Endothelial cell (in vitro differentiated cells): ENCODE data around the gene EFNA4. TPM values are rescaled to one million over a fixed set of nuclear protein-coding genes. Genes with fewer than 3 reads are reported as not detected.
A peak's percentile ranks its signal among the peaks of the same experiment; 100 is the strongest.

ENCODE experiments used
- DNase-seq: peaks from one replicate; pipeline ENCODE4 v3.0.0; 2021; ENCODE audit warnings: low spot score
- H3K27ac Mint-ChIP-seq: one replicate; pipeline ENCODE4 v1.8.0; 2021; ENCODE audit warnings: mixed read lengths, inconsistent platforms; ENCODE audit not compliant: unreplicated experiment
- H3K27me3 Mint-ChIP-seq: one replicate; pipeline ENCODE4 v1.8.0; 2021; ENCODE audit warnings: mild to moderate bottlenecking, moderate library complexity, mixed read lengths, inconsistent platforms; ENCODE audit not compliant: unreplicated experiment
- H3K36me3 Mint-ChIP-seq: one replicate; pipeline ENCODE4 v1.8.0; 2021; ENCODE audit warnings: mild to moderate bottlenecking, low read depth, mixed read lengths, inconsistent platforms; ENCODE audit not compliant: unreplicated experiment
- H3K4me1 Mint-ChIP-seq: one replicate; pipeline ENCODE4 v1.8.0; 2021; ENCODE audit warnings: mild to moderate bottlenecking, mixed read lengths, inconsistent platforms; ENCODE audit not compliant: unreplicated experiment
- H3K4me3 Mint-ChIP-seq: one replicate; pipeline ENCODE4 v1.8.0; 2021; ENCODE audit warnings: mild to moderate bottlenecking, mixed read lengths, inconsistent platforms; ENCODE audit not compliant: unreplicated experiment
- H3K9me3 Mint-ChIP-seq: one replicate; pipeline ENCODE4 v1.8.0; 2021; ENCODE audit warnings: mixed read lengths, inconsistent platforms; ENCODE audit not compliant: unreplicated experiment
- CTCF ChIP-seq: fragments of 200-600 bp; sonication (generic); IDR thresholded peaks from one replicate; pipeline ENCODE4 v1.5.0; 2021; ENCODE audit warnings: antibody characterized with exemption; ENCODE audit not compliant: unreplicated experiment
- total RNA-seq: library from RNA; stranded (reverse); fragmentation: NEBNext Ultra II Directional; extraction: Animal tissue kit (Norgen Biotek cat#: 25700); gene quantifications from one replicate; pipeline ENCODE4 v1.2.1, GENCODE V29; 2021; ENCODE audit not compliant: unreplicated experiment

EFNA4 gene
- total RNA-seq, 1 donor from 2014 or later: 25.2 TPM

DNA sequence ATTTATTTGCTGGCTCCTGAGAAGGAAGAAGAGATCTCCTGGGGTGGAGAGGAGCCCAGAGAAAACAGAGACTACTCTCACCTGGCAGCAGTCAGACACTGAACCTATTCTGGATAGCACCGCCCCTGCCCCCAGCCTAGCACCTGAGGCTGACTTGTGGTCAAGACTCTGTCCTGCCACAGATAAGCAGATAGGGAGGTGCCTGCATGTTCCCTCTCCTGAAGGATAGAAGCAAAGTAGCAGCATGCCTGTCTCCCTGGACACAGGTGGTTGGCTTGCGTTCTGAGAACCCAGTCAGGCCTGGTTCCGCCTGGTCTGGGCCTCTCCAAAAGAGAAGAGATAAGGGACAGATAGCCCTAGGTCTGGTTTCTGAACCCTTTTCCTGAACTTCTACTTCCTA, 13.8 kb downstream of the EFNA4 start:
- peak overlapping the region; percentile 49 for H3K4me3 Mint-ChIP-seq
- H3K27me3 Mint-ChIP-seq: peaks cover 28% of the 10 kb centered on the region
- no peak overlapping the region for H3K27ac Mint-ChIP-seq
- TF ChIP-seq CTCF: no peak
- H3K36me3 Mint-ChIP-seq: peaks cover 12% of the 10 kb centered on the region
- no peak for DNase-seq
- H3K4me1 Mint-ChIP-seq: peaks cover 26% of the 10 kb centered on the region
- H3K9me3 Mint-ChIP-seq: no peaks in the 10 kb centered on the region

GRCh38 chr1:155077758-155078445, 14.4 kb downstream of the EFNA4 start:
- Mint-ChIP-seq H3K27ac (no peak overlapping the region), H3K9me3 (no peaks in the 10 kb centered on the region), H3K4me3 (peak overlapping the region; percentile 49), H3K36me3 (peaks cover 10% of the 10 kb centered on the region), H3K4me1 (peaks cover 25% of the 10 kb centered on the region), H3K27me3 (peaks cover 31% of the 10 kb centered on the region)
- TF ChIP-seq CTCF: no peak
- no peak for DNase-seq

DNA sequence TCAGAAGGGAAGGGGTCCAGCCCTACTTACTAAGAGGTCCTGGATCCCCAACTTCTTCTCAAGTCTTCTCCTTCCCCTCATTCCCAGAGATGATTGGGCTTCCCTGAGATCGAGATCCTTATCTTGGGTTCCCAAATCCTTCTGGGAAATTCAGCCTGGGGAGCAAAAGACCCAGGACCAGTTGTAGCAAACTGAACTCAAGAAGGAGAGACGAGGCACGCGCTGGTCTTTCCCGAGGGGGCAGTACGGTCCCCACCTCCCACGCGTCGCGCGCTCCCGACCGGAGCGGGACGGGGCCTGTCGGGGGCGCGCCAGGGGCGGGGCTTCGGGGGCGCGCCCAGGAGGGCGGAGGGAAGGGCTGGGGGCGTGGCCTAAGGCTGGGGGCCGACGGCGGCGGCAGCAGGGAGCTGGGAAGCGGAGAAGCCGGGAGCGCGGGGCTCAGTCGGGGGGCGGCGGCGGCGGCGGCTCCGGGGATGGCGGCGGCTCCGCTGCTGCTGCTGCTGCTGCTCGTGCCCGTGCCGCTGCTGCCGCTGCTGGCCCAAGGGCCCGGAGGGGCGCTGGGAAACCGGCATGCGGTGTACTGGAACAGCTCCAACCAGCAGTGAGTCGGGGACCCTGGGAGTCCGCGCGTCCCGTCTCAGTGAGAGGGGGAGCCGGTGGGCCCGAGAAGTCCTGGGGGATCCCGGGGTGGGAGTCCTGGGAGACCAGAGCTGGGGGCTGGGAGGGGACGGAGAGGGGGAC, 15.1 kb downstream of the EFNA4 start, which contains the start of gene EFNA3:
EFNA3 (plus strand) TSS at position 369 of the 741 bp plus-strand sequence; CDS start at position 474, 105 bp downstream.
- peaks cover 35% of the 10 kb centered on the region for H3K27me3 Mint-ChIP-seq
- peaks cover 21% of the 10 kb centered on the region for H3K4me1 Mint-ChIP-seq
- DNase-seq: peak; percentile 66
- TF ChIP-seq CTCF: no peak
- peak within 1 kb of the TSS; percentile 87 for H3K4me3 Mint-ChIP-seq
- no peak within 1 kb of the TSS for H3K27ac Mint-ChIP-seq
- no peaks in the 10 kb centered on the region for H3K9me3 Mint-ChIP-seq
- H3K36me3 Mint-ChIP-seq: peaks cover 9% of the 10 kb centered on the region

DNA sequence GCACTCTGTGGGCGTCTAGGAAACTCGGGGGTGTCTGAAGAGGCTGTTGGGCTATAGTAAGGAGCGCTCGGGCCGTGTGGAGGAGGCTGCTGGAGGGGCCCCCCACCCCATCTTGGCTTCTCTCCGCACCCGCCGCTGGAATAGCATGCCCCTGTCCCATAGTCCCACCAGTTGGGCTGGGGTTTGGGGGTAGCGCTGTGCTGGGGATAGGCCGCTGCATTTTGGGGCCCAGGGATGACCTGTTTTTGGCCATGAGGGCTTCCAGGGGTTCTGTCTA, 15.6 kb downstream of the EFNA4 start:
- peaks cover 9% of the 10 kb centered on the region for H3K36me3 Mint-ChIP-seq
- DNase-seq: no peak
- peaks cover 24% of the 10 kb centered on the region for H3K4me1 Mint-ChIP-seq
- peaks cover 35% of the 10 kb centered on the region for H3K27me3 Mint-ChIP-seq
- H3K9me3 Mint-ChIP-seq: no peaks in the 10 kb centered on the region
- TF ChIP-seq CTCF: no peak
- peak overlapping the region; percentile 87 for H3K4me3 Mint-ChIP-seq
- H3K27ac Mint-ChIP-seq: no peak overlapping the region
